Colon (tissue), 2 donors: ENCODE measurements around the gene DERL2.

Experiments
- FAIRE-seq: peaks from 2 replicates; lab custom pipeline; 2012; peaks lifted over from hg19 to GRCh38; lab: Jason Lieb, UNC
- donor health status: control.
- donor health status: control.

DERL2 gene

DNA sequence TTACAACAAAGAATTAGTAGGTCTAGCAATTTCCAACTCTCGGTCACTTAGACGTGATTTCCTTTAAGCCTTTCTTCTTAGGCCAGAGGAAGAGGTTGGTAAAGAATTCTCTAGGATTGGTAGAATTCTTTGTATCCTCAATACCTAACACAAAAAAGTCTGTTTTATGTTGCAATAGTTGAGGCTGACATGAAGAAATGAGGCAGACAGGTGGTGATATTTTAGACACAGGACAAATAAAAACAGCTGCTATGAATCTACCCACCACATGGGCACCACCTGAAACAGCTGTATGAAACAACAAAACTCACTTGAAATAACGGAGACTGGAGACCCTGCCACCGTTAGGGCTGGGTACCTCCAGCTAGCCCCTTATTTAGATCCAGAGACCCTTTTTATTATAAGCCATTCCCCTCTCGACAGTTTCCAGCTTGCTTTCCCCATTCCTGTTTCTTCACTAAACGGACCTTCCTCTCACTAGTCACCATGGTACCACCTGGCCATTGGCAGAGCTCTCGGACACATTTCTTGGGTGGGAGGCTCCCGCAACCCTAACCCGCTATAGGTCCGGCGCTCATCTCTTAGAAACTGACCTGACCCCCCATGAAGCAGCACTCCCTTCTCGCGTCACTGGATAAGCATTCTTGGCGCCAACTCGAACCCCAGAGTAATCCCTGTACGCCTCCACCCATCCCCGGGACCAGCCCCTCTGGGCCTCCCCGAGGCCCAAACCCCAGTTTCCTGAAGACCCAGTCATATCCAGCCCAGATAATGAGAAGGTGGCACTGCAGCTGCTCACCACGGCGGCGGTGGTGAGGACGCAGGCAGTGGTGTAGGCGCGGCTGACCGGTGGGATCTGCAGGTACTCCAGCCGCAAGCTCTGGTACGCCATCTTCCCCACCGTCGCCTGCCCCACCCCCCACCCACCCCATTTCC lies at the start of gene DERL2:
TSS of gene DERL2 (minus strand) at position 909 of the 936 bp plus-strand sequence. CDS start at position 892, 17 bp downstream.
- no peak for FAIRE-seq

GRCh38 chr17:5535436-5535835 lies 49.5 kb upstream of the DERL2 start:
- FAIRE-seq: no peak

GRCh38 chr17:5533486-5534315 lies 47.7 kb upstream of the DERL2 start:
- no peak for FAIRE-seq

DNA sequence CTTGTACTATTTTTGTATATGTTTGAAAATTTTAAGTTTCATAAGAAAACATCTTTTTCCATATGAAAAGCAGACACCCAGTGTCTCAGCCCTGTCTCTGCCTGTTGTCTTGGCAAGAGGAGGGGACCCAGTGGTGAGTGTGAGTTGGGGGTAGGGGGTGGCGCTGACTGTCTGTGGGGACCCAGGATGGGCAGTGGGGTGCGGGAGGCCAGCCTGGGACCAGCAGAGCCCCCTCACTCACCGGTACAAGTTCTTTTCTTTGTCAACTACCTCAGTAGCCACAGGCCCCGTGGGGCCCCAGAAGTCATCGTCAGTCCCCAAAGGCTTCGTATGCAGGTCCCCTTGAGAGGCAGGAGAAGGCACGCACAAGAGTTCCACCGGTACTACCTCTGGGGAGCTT lies 46.6 kb upstream of the DERL2 start:
- no peak for FAIRE-seq

GRCh38 chr17:5531085-5531418 lies 45.1 kb upstream of the DERL2 start:
- no peak for FAIRE-seq

- FAIRE-seq: no peak
These were observed 44.5 kb upstream of the DERL2 start for GRCh38 chr17:5530265-5531084.

DNA sequence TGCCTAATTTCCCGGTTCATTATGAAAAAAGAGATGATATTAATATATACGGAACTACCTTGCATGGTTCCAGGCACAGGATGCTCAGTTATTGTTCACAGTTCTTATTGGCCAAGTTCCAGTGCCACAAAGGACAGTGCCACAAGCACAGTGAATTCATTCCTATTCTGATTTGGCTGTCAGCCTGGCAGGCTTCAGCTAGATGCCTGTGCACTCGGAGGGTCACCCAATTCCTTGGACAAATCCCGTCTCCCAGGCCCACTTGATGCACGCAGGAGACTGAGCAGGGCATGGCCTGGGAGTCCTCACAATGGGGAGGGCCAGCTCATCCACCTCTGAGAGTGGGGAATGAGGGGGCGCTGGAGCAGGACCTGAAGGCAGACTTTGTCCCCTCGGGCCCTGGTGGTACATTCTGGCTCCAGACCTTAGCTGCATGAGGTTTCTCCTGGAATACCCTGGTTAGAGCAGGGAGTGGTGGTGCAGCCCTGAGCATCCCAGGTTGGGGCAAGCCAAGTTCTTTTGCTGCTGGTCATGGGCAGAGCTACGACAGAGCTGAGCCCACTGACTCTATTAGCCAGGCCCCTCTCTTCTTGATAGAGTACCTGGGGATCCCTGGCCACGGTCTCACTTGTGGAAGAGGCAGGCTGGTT lies 41.7 kb upstream of the DERL2 start:
- FAIRE-seq: no peak

DNA sequence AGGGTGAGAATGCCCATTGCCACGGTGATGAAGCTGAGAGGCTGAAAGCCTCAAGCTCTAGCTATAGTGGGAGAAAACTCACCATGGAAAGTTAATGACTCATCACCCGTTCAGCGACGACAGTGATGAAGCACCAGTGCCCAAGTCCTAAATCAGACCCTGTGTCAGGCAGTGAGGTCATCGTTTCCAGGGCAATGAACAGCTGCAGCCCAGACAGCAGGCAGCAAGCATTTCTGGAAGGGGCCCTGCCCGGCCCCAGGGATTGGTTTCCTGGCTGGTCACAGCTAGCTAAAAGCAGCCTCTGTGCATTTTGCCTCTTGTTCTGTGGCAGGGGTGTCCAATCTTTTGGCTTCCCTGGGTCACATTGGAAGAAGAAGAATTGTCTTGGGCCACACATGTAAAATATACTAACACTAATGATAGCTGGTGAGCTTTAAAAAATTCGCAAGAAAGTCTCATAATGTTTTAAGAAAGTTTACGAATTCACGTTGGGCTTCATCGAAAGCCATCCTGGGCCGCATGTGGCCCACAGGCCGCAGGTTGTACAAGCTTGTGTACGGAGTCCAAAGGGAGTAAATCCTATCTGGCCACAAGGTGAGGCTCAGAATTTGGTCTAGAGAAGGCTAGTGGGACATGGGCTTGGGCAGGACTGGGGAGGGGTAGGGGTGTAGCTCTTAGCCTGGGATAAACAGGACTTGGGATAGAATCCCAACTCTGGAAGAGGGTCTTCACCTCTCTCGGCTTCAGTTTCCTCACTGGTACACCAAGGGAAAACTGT lies 41.0 kb upstream of the DERL2 start:
- no peak for FAIRE-seq

- FAIRE-seq: no peak
These were observed 37.3 kb upstream of the DERL2 start for GRCh38 chr17:5523249-5523648.

GRCh38 chr17:5522476-5522875 lies 36.5 kb upstream of the DERL2 start:
- FAIRE-seq: no peak

DNA sequence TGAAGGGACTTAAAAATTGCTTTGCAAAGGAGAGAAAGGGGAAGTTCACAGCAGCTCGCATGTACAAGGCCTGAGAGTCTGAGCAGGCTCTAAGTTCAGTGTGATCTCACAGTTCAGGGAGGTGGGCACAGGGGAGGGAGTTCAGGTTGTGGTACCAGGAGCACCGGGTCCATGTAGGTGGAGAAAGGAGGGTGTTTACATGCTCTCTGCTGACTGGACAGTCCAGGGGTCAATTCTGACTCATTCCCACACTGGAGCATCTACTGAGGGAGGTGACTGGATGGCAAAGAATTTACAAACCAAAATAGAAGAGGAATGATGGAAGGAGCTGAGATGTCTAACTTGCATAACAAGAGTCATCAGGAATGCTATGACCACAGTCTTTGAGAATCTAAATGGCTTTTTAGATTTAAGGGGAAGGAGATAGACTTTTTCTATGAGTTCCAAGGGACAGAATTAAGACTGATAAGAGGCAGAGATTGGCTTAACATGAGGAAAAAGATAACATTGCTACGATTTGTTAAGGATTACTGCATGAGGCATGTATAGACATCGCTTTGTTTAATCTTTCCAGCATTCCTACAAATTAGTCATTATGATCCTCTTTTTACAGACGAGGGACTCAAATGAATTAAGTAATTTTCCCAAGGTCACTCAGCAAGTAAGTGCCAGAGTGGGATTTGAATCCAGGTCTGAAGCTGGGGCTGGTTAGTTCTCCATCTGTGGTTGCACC lies 30.2 kb upstream of the DERL2 start:
- FAIRE-seq: no peak

DNA sequence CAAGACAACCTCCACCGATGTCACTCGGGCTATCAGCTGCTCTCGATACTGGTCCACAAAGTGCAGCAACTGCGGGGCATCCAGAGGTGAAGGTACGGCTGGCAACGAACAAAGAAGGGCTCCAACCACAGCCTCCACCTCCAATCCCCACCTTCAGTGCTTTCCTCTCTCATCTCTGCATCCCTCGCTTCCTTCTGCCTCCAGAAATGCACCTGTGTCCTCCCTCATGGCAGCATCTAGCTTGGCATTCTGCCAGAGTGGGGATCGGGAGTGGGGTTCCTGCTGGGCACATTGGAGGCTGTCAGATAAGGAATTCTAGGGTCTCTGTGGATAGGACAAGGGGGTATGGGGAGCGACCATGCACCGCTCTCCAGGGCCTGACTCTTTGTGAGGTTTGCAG lies 29.0 kb upstream of the DERL2 start:
- FAIRE-seq: no peak

GRCh38 chr17:5513628-5514027 lies 27.6 kb upstream of the DERL2 start:
- FAIRE-seq: no peak

GRCh38 chr17:5511401-5512225 lies 25.6 kb upstream of the DERL2 start:
- FAIRE-seq: no peak

GRCh38 chr17:5510771-5511170 lies 24.8 kb upstream of the DERL2 start:
- no peak for FAIRE-seq

- no peak for FAIRE-seq
These were observed 23.5 kb upstream of the DERL2 start for GRCh38 chr17:5509482-5509881.

DNA sequence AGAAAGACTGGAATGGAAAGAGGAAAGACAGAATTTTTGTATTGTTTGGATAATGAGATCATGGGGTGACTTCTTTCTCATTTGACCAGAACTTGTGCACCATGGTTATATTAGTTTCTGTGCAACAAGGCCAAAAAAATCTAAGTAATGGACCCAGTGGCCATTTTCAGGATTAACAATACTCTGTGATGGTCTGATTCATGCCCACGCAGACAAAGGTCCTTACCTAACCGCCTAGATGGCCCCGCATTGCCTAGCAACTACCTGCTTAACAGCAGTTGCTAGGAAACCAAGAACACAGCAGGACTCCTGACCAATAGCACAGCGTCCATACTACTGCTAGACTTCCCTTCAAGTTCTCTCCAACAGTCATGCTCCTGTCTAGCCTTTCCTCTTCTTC lies 22.8 kb upstream of the DERL2 start:
- no peak for FAIRE-seq

GRCh38 chr17:5506307-5506706 lies 20.3 kb upstream of the DERL2 start:
- no peak for FAIRE-seq

- no peak for FAIRE-seq
These were observed 16.6 kb upstream of the DERL2 start for GRCh38 chr17:5502552-5502951.
